ENCODE measurements around the gene CALCR. TPM values are rescaled to one million over a fixed set of nuclear protein-coding genes. Genes with fewer than 3 reads are reported as not detected.

Gene CALCR
- polyA plus RNA-seq, 3 donors: not detected

DNA sequence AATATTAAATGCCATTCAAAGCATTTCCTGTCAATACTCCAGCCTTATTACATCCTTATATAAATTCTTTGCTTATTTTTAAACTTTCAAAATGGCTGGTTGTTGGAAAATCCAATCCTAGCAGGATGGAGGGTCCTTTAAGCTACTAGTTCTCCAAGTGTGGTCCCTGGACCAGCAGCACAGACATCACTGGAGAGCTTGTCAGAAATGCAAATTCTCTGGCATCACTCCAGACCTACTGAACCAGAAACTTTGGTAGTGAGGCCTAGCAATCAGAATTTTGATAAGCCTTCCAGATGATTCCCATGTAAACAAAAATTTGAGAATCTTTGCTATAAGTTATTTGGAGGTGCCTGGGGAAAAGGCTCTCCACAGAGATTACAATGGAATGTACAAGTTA lies 43.8 kb downstream of the CALCR start:
- DNase-seq: no peak

DNA sequence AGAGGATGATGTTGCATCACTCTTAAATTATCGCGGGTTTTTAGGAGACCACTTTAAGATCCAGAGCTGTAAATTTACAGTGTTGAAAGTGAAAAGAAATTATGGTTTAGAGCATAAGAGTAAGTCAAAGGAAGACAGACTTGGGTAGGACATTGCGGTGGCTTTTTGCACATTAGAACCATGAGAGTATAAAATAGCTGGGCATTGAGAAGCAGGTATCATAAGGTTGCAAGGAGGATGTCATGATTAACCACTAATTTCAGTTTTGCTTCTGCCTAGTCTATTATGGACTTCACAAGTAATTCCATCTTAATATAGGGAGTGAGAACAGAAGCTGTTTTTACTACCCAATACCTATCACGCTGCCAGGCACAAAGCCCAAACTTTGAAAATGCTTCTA lies 57.7 kb downstream of the CALCR start:
- 85% methylated on average over 3 of the region's 4 CpGs for WGBS (ENCODE audit: insufficient coverage)
- Histone ChIP-seq H3K27ac (ENCODE audit: low read depth in 1 of 2, low read length in 2 of 2) (no peak overlapping the region), H4K20me1 (ENCODE audit: insufficient read depth, low read length) (no peaks in the 10 kb centered on the region), H3K36me3 (replicated peaks in 1 of 2; ENCODE audit: control insufficient read depth in 1 of 2, insufficient read depth in 2 of 2, low read length in 2 of 2) (no peaks in the 10 kb centered on the region), H3K9me3 (replicated peaks in 1 of 2; ENCODE audit: control insufficient read depth in 1 of 2, insufficient read depth in 1 of 2, low read length in 2 of 2) (no peaks in the 10 kb centered on the region), H3K4me1 (ENCODE audit: control insufficient read depth in 1 of 2, insufficient read depth in 2 of 2, low read length in 2 of 2) (no peaks in the 10 kb centered on the region), H3K27me3 (ENCODE audit: control insufficient read depth in 2 of 2, insufficient read depth in 2 of 2, low read length in 2 of 2) (no peaks in the 10 kb centered on the region), H3K9ac (ENCODE audit: insufficient read depth, low read length, poor library complexity, severe bottlenecking) (no peak overlapping the region), H3K4me2 (replicated peaks; ENCODE audit: extremely low read depth, low read length, poor library complexity, severe bottlenecking) (no peak overlapping the region), H3K4me3 (replicated peaks in 1 of 3; ENCODE audit: low read depth in 2 of 3, low read length in 3 of 3) (no peak overlapping the region), H3K79me2 (ENCODE audit: insufficient read depth, low read length) (no peaks in the 10 kb centered on the region), H2AFZ (ENCODE audit: insufficient read depth, low read depth, low read length, poor library complexity, severe bottlenecking) (no peak overlapping the region)
- Mint-ChIP-seq H3K27me3 (ENCODE audit: low read depth in 3 of 3) (peaks cover 0 to 2% (median 0%) of the 10 kb centered on the region in 3 donors), H3K36me3 (no peaks in the 10 kb centered on the region), H3K4me1 (no peaks in the 10 kb centered on the region), H3K9me3 (peaks cover 0 to 2% (median 0%) of the 10 kb centered on the region in 7 donors), H3K27ac (no peak overlapping the region), H3K4me3 (no peak overlapping the region)
- TF ChIP-seq, protein P1, sequence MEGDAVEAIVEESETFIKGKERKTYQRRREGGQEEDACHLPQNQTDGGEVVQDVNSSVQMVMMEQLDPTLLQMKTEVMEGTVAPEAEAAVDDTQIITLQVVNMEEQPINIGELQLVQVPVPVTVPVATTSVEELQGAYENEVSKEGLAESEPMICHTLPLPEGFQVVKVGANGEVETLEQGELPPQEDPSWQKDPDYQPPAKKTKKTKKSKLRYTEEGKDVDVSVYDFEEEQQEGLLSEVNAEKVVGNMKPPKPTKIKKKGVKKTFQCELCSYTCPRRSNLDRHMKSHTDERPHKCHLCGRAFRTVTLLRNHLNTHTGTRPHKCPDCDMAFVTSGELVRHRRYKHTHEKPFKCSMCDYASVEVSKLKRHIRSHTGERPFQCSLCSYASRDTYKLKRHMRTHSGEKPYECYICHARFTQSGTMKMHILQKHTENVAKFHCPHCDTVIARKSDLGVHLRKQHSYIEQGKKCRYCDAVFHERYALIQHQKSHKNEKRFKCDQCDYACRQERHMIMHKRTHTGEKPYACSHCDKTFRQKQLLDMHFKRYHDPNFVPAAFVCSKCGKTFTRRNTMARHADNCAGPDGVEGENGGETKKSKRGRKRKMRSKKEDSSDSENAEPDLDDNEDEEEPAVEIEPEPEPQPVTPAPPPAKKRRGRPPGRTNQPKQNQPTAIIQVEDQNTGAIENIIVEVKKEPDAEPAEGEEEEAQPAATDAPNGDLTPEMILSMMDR (IDR thresholded peaks at IDR 0.05): no peak
- DNase-seq: no peak
- intact Hi-C loops (cut with micrococcal nuclease): no loop called here

More for the DNA sequence above, 43.8 kb downstream of the CALCR start:
- TF ChIP-seq, protein P1 (IDR thresholded peaks at IDR 0.05): no peak
- Histone ChIP-seq H3K4me1 (ENCODE audit: control insufficient read depth in 1 of 2, insufficient read depth in 2 of 2, low read length in 2 of 2) (no peaks in the 10 kb centered on the region), H4K20me1 (ENCODE audit: insufficient read depth, low read length) (no peaks in the 10 kb centered on the region), H2AFZ (ENCODE audit: insufficient read depth, low read depth, low read length, poor library complexity, severe bottlenecking) (no peak overlapping the region), H3K4me3 (replicated peaks in 1 of 3; ENCODE audit: low read depth in 2 of 3, low read length in 3 of 3) (no peak overlapping the region), H3K9ac (ENCODE audit: insufficient read depth, low read length, poor library complexity, severe bottlenecking) (no peak overlapping the region), H3K27ac (ENCODE audit: low read depth in 1 of 2, low read length in 2 of 2) (no peak overlapping the region), H3K36me3 (replicated peaks in 1 of 2; ENCODE audit: control insufficient read depth in 1 of 2, insufficient read depth in 2 of 2, low read length in 2 of 2) (no peaks in the 10 kb centered on the region), H3K4me2 (replicated peaks; ENCODE audit: extremely low read depth, low read length, poor library complexity, severe bottlenecking) (no peak overlapping the region), H3K27me3 (ENCODE audit: control insufficient read depth in 2 of 2, insufficient read depth in 2 of 2, low read length in 2 of 2) (no peaks in the 10 kb centered on the region), H3K9me3 (replicated peaks in 1 of 2; ENCODE audit: control insufficient read depth in 1 of 2, insufficient read depth in 1 of 2, low read length in 2 of 2) (no peaks in the 10 kb centered on the region), H3K79me2 (ENCODE audit: insufficient read depth, low read length) (no peaks in the 10 kb centered on the region)
- Mint-ChIP-seq H3K9me3 (peaks cover 0 to 3% (median 0%) of the 10 kb centered on the region in 7 donors), H3K27me3 (ENCODE audit: low read depth in 3 of 3) (no peaks in the 10 kb centered on the region), H3K36me3 (no peaks in the 10 kb centered on the region), H3K4me3 (no peak overlapping the region), H3K27ac (no peak overlapping the region), H3K4me1 (no peaks in the 10 kb centered on the region)
- intact Hi-C loops (cut with micrococcal nuclease): no loop called here

Measured in CD14-positive monocyte (primary cell).